ENCODE measurements around the gene GSN.

- no peak for TF ChIP-seq CBX2 (IDR thresholded peaks at IDR 0.05; ENCODE audit: borderline replicate concordance, low read depth)
- TF ChIP-seq, protein P1, sequence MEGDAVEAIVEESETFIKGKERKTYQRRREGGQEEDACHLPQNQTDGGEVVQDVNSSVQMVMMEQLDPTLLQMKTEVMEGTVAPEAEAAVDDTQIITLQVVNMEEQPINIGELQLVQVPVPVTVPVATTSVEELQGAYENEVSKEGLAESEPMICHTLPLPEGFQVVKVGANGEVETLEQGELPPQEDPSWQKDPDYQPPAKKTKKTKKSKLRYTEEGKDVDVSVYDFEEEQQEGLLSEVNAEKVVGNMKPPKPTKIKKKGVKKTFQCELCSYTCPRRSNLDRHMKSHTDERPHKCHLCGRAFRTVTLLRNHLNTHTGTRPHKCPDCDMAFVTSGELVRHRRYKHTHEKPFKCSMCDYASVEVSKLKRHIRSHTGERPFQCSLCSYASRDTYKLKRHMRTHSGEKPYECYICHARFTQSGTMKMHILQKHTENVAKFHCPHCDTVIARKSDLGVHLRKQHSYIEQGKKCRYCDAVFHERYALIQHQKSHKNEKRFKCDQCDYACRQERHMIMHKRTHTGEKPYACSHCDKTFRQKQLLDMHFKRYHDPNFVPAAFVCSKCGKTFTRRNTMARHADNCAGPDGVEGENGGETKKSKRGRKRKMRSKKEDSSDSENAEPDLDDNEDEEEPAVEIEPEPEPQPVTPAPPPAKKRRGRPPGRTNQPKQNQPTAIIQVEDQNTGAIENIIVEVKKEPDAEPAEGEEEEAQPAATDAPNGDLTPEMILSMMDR (IDR thresholded peaks at IDR 0.05), result no peak
- TF ChIP-seq USF2 (IDR thresholded peaks at IDR 0.05), result no peak
- TF ChIP-seq, protein P2, sequence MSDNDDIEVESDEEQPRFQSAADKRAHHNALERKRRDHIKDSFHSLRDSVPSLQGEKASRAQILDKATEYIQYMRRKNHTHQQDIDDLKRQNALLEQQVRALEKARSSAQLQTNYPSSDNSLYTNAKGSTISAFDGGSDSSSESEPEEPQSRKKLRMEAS (IDR thresholded peaks at IDR 0.05), result no peak
- no peak for TF ChIP-seq RAD21 (conservative IDR thresholded peaks at IDR 0.05 in 1 of 2, IDR thresholded peaks at IDR 0.05 in 1 of 2)
Measured at GRCh38 chr9:121318631-121319382, 50.8 kb downstream of the GSN start.

Data from A549 (cell line).